ENCODE results near the gene OR10Z1. TPM values are rescaled to one million over a fixed set of nuclear protein-coding genes. Genes with fewer than 3 reads are reported as not detected.

Gene OR10Z1
- total RNA-seq, 4 donors from 2014 or later = not detected

DNA sequence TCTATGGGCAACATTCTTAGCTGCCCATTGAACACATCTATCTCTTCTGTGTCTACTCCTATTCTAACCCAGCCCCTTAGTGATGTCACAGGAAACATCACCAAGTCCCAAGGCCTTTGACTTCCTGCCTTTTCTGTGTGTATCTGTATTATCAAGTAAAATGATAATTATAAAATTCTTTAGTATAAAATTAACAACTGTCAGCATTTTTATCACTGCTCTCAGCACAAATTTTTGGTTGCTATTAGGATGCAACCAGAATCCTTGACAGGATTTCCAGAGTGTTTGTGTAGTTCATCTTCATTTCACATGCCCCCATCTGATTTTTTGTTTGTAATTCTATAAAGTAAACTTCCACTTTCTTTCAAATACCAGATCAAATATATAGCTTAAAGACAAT is 33.8 kb downstream of the OR10Z1 start:
- intact Hi-C loops (cut with DNase I) = no loop called here
- Histone ChIP-seq H3K4me1 (no peaks in the 10 kb centered on the region), H3K27ac (no peak overlapping the region), H3K27me3 (no peaks in the 10 kb centered on the region), H3K36me3 (no peaks in the 10 kb centered on the region), H3K9me3 (no peaks in the 10 kb centered on the region), H3K4me3 (no peak overlapping the region)
- no peak for DNase-seq
- no peak for TF ChIP-seq POLR2A (IDR thresholded peaks at IDR 0.05)
- TF ChIP-seq, protein P1, sequence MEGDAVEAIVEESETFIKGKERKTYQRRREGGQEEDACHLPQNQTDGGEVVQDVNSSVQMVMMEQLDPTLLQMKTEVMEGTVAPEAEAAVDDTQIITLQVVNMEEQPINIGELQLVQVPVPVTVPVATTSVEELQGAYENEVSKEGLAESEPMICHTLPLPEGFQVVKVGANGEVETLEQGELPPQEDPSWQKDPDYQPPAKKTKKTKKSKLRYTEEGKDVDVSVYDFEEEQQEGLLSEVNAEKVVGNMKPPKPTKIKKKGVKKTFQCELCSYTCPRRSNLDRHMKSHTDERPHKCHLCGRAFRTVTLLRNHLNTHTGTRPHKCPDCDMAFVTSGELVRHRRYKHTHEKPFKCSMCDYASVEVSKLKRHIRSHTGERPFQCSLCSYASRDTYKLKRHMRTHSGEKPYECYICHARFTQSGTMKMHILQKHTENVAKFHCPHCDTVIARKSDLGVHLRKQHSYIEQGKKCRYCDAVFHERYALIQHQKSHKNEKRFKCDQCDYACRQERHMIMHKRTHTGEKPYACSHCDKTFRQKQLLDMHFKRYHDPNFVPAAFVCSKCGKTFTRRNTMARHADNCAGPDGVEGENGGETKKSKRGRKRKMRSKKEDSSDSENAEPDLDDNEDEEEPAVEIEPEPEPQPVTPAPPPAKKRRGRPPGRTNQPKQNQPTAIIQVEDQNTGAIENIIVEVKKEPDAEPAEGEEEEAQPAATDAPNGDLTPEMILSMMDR (IDR thresholded peaks at IDR 0.05) = no peak

DNA sequence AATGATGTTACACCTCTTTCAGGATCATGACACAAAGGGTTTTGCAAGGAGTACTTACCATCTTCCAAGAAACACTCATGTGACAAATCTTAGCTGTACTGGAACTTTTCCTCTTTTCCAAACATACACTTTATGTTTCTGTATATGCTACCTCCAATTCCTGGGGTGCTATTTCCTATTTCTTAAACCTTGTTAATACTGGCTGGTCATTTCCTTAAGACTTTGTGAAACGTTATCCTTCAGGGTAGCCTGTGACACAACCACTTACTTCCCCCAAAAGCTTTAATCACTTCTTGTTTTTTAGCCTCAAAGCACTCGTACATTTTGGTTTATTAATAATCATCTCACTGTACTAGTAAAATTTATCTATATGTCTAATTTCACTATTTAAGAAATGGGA is 39.4 kb downstream of the OR10Z1 start:
- H3K4me1 ChIP-seq = no peaks in the 10 kb centered on the region
- H3K27ac ChIP-seq = no peak overlapping the region
- H3K9me3 ChIP-seq = no peaks in the 10 kb centered on the region
- TF ChIP-seq, protein P1 (IDR thresholded peaks at IDR 0.05) = no peak
- TF ChIP-seq POLR2A (IDR thresholded peaks at IDR 0.05) = no peak
- intact Hi-C loops (cut with DNase I) = no loop called here
- 34 to 56% methylated on average over 2 of the region's 2 CpGs for WGBS, 2 donors
- DNase-seq = no peak
- no peaks in the 10 kb centered on the region for H3K27me3 ChIP-seq
- H3K4me3 ChIP-seq = no peak overlapping the region
- H3K36me3 ChIP-seq = no peaks in the 10 kb centered on the region

DNA sequence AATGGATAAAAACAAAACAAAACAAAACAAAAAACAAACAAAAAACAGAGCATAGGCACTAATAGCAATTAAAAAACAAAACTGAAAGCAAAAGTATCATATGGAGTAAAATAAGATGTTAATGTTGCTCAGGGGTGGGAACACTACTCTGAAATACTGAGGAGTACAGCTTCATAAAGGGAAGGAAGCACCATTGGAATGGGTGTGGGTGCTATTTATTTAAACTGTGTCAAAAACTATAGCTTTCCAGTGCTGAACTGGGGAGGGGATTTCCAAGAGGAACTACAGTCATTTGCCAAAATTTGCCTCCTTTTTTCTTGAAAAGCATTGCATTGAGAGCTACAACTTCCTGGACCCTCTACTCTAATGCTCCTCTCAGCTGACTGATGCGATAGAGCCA is 41.4 kb downstream of the OR10Z1 start:
- no peak for DNase-seq
- no peaks in the 10 kb centered on the region for H3K36me3 ChIP-seq
- intact Hi-C loops (cut with DNase I) = no loop called here
- WGBS, 2 donors = 92 to 100% methylated on average over 1 of the region's 1 CpG
- H3K27me3 ChIP-seq = no peaks in the 10 kb centered on the region
- TF ChIP-seq, protein P1 (IDR thresholded peaks at IDR 0.05) = no peak
- no peak for TF ChIP-seq POLR2A (IDR thresholded peaks at IDR 0.05)
- H3K27ac ChIP-seq = no peak overlapping the region
- H3K4me1 ChIP-seq = no peaks in the 10 kb centered on the region
- H3K9me3 ChIP-seq = no peaks in the 10 kb centered on the region
- H3K4me3 ChIP-seq = no peak overlapping the region

DNA sequence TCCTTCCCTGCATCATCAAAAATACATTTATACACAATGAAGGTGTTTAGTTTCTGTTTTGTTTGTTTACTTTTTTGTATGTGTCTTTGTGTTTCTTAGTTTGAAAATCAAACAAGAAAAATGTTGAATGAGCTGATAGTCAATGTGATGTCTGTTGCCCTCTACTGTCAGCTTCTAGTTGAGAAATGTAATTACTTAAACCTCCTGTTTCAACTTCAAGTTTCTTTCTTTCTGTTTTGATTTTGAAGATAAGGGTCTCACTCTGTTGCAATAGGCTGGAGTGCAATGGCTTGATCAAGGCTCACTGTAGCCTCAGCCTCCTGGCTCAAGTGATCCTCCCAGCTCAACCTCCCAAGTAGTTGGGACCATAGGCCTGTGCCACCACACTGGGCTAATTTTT is 44.0 kb downstream of the OR10Z1 start:
- no peaks in the 10 kb centered on the region for H3K9me3 ChIP-seq
- H3K4me1 ChIP-seq = no peaks in the 10 kb centered on the region
- H3K27ac ChIP-seq = no peak overlapping the region
- intact Hi-C loops (cut with DNase I) = no loop called here
- H3K27me3 ChIP-seq = no peaks in the 10 kb centered on the region
- no peaks in the 10 kb centered on the region for H3K36me3 ChIP-seq
- TF ChIP-seq POLR2A (IDR thresholded peaks at IDR 0.05) = no peak
- TF ChIP-seq, protein P1 (IDR thresholded peaks at IDR 0.05) = no peak
- no peak overlapping the region for H3K4me3 ChIP-seq
- DNase-seq = no peak

DNA sequence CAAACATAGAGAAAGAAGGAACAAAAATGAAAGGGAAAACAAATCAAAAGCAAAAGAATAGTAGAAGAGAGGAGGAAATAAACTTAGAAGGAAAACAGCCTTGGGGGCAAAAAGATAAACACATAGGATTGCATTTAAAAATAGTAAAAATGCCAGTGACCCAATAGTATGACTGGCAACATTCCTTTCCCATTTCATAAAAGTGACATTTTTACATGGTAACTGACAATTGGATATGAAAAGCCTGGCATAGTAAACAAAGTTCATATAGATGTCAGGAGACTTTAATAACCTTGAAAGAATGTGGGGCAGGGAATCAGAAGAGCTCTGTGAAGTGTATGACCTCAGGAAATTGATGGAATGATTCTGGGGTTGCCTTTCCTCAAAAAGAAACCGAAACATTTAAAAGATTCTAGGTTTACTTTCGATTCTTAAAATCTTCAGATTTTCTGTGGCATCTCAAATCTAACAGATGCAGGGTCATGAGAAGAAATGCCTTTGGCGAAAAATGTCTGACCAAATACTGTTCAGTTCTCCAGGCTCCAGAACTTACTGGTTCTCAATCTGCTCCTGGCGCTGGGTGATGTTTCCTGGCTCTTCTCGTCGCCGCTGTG is 47.8 kb downstream of the OR10Z1 start:
- Histone ChIP-seq H3K9me3 (no peaks in the 10 kb centered on the region), H3K27ac (no peak overlapping the region), H3K4me3 (no peak overlapping the region), H3K27me3 (no peaks in the 10 kb centered on the region), H3K36me3 (no peaks in the 10 kb centered on the region), H3K4me1 (no peaks in the 10 kb centered on the region)
- intact Hi-C loops (cut with DNase I) = no loop called here
- TF ChIP-seq, protein P1 (IDR thresholded peaks at IDR 0.05) = no peak
- no peak for TF ChIP-seq POLR2A (IDR thresholded peaks at IDR 0.05)
- whole genome bisulfite sequencing, 2 donors = 83 to 89% methylated on average over 6 to 7 of the region's 7 CpGs
- no peak for DNase-seq
